GM19043 (cell line): ENCODE data around the gene MPDZ.

ENCODE experiments used
- ATAC-seq: cut with Tn5 transposase; IDR thresholded peaks from one replicate; pipeline ENCODE4 v1.9.1; 2021; ENCODE audit warnings: low read depth; ENCODE audit not compliant: unreplicated experiment

MPDZ gene, protein sequence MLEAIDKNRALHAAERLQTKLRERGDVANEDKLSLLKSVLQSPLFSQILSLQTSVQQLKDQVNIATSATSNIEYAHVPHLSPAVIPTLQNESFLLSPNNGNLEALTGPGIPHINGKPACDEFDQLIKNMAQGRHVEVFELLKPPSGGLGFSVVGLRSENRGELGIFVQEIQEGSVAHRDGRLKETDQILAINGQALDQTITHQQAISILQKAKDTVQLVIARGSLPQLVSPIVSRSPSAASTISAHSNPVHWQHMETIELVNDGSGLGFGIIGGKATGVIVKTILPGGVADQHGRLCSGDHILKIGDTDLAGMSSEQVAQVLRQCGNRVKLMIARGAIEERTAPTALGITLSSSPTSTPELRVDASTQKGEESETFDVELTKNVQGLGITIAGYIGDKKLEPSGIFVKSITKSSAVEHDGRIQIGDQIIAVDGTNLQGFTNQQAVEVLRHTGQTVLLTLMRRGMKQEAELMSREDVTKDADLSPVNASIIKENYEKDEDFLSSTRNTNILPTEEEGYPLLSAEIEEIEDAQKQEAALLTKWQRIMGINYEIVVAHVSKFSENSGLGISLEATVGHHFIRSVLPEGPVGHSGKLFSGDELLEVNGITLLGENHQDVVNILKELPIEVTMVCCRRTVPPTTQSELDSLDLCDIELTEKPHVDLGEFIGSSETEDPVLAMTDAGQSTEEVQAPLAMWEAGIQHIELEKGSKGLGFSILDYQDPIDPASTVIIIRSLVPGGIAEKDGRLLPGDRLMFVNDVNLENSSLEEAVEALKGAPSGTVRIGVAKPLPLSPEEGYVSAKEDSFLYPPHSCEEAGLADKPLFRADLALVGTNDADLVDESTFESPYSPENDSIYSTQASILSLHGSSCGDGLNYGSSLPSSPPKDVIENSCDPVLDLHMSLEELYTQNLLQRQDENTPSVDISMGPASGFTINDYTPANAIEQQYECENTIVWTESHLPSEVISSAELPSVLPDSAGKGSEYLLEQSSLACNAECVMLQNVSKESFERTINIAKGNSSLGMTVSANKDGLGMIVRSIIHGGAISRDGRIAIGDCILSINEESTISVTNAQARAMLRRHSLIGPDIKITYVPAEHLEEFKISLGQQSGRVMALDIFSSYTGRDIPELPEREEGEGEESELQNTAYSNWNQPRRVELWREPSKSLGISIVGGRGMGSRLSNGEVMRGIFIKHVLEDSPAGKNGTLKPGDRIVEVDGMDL (N-terminal part only)

DNA sequence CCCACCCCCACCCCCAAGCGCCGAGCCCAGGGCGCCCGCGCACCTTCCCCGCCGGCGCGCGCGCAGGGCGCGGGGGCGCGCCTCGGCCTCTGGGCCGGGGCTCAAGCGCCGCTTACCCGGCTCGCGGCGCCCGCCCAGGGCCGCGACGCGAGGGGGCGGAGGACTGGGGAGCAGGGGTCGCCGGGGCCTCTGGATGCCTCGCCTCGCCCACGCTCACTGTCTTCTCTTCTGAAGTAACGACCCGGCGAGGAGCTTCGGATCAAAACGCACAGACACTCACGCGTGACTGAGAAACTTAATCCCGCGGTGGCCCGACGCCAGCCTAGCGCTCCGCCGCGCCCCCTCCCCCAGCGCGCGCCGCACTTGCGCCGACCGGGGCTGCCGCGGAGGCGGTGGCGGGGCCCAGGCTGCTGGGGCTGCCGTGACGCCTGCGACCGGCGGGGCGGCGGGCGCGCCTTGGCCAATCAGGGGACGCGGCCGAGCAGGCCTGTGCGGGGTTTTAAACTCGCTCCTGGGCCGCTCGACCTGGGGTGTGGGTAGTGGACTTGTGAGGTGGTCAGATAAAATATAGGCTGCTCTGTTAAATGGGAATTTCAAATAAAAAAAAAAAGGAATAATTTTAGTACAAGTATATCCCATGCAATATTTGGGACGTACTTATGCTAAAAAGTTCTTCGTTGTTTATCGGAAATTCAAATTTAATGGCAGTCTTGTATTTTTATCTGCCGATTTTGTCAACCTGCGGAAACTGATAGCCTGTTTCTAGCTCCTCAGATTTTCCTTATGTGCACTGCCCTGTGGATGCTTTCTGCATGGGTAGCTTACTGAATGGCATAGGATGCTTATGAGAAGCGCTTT is at the start of gene MPDZ:
Gene MPDZ, minus strand, starts transcription at position 409 of the 858 bp plus-strand sequence. CDS start 29,377 bp downstream, outside the sequence.
- no peak for ATAC-seq

DNA sequence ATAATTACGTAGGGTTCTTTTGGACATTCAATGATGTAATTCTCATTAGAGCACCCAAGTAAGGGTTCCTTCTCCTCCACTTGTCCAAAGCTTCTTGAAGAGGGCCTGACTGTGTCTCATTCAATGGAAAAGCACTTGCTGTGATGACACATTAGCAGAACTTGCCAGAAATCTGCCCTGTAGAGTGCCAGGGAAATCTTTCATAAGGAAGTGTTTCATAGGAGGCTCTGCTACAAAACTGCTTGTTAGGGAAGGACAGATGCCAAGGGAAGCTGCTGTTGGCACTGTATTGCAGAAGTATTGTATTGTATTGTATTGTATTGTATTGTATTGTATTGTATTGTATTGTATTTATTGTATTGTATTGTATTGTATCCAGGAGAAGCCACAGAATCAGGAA is 45.5 kb upstream of the MPDZ start:
- ATAC-seq: no peak

DNA sequence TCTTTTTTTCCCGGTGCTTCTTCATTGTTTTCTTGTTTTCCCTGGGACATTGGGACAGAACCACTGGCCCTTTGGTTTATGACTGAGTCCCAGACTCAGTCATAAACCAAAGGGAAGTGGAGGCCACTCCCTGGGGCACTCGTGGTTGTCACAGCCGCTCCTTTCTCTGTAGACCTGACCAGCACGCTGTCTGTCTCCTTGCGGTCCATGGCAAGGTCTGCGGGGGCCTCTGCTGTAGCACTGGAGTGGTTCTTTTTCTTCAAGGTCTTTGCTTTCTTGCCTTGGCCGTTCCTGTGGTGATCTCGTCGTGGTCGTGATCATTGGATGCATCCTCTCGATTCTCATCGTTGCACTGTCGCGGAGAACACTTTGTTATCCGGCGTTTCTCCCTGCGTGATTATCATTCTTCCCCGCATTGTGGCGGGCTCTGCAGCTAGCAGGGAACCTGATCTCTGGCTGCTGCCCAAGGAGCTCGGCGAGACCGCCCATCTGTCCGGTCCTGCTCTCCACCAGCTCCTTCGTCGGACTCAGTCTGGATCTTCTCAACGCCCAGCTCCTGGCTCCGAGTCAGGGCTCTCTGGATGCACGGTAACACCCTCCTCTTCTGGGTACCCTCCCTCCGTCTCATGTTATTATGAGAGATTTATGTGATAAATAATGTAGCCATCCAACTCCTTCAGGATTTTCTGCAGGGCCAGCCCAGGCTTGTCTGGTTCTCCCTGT is 43.5 kb upstream of the MPDZ start:
- ATAC-seq: no peak

DNA sequence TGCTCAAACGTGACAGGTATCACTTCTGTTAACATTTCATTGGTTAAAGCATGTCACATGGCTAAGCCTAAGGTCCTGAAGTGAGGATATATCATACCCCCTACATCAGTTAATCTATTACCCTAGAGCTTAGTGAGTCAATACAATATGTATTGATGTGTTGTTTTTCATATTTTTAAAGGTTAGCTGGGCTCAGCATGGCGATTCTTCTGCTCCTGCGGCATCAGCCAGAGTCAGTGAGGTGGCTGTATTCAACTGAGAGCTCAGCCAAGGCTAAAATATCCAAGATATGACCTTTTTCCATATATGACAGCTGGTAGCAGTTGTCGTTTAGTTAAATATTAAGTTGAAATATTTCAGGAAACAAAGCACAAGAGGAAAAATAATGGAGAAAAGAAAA is 38.5 kb upstream of the MPDZ start:
- ATAC-seq: no peak

DNA sequence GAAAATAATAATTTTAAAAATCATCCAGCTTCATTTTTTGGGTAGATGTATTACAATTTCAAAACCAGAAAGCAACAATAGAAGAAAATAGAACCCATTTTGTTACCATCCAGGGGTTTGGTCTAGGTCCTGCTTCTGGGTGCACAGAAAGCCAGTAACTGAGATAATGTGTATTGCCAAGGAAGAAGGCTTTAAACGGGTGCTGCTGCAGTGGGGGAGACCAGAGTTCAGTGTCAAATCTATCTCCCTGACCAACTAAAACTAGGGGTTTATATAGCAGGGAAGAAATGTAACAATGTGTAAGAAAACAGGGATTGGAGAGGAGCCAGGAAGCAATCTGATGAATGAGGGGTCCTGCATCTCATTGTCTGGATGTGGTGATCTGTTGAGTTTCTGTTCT is 17.5 kb upstream of the MPDZ start:
- ATAC-seq: no peak

DNA sequence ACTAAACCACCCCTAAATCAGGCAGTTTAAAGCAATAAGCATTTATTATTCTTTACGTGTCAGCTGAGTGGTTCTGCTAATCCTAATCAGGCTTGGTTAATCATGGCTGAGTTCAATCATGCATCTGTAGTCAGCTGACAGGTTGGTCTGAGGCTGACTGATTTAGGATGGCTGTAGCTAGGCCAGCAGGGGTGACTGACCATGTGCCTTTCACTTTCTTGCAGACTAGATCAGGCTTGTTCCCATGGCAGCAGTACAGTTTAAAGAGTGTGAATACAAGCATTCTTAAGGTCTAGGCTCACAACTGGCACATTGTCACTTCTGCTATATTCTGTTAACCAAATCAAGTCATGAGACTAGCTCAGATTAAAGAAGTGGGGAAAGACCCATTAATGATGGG is 16.1 kb upstream of the MPDZ start:
- ATAC-seq: no peak

DNA sequence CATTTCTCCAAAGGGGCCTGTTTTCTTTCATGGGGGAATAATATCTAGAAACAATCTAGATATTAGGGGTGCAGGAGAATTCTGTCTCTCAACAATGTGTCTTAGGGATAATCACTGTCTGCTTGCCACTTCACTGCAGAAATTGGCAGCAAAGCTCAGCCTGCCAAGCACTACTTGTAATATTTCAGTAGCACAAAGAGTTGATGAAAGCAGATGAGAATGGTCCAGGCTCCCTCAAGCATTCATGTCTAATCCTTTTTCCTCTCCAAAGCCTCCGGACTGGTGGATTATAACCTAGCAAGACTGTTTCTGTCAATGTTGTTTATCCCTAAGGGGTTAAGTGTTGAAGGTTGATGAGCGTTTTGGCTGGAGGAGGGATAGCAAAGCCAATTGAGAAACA is 13.3 kb upstream of the MPDZ start:
- no peak for ATAC-seq

DNA sequence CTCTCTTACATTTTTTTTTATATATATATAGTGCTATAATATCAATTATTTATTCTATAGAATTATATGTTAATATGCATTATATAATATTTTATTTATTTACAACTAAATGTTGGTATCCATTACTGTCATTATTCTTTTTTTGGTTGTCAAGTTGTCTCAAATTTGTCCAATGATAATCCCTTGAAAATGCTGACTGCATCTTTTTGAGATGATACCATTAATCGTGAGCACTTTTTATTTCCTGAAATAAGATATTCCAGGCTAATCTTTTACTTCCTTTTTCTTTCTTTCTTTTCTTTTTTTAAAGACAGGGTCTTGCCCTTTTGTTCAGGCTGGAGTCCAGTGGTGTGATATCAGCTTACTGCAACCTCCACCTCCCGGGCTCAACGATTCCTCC is 12.7 kb upstream of the MPDZ start:
- ATAC-seq: no peak

DNA sequence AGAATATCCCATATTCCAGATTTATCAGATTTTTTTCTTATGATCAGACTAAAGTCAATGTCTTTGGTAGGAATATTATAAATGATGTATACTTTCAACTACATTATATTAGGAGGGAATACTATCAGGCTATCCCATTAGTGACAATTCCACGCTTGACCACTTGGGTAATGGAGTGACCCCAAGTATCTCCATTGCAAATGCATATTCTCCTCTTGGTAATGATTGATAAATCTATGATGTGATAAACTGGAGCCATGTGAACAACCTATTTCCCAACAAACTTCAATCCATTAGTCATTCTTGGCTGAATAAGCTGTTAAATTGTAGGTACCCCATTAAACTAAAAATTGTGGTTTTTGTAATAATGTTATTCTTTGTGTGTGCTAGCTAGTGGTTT is 12.2 kb upstream of the MPDZ start:
- no peak for ATAC-seq

DNA sequence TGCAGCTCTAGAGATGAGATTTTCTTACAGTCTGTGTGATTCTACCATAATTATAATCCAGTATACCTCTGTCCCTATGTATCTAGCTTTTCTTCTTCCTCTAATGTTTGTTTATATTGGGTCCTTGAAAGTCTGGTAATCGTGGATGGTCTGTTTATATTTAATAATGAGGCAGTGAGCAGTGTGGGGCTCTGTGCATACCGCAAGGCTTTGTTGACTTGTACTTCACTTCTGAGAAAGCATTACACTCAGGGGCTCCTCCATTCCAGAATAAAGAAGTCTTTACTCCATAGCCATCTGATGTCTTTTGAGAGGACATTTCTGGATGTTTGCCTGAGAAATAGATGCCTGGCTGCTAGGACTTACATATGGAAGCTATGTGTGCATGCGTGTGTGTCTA is 4.5 kb upstream of the MPDZ start:
- ATAC-seq: no peak

DNA sequence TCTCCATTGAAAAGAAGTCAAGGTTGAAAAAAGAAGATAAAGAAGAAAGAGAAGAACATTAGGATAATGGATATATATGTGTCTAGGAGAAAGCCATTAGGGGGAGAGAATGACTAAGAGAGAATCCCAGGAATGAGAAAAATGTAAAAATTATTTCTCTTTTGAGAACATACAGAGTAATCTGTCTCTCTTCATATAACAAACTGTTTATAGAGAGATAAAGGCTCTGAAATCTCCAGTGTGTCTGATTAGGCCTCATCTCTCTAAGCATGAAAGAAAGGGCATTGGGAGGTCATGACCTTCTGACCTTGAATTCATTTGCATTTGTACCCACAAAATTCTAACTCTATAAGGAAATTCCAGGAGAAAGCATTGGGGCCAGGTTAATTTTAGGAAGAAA is 3.5 kb upstream of the MPDZ start:
- no peak for ATAC-seq

DNA sequence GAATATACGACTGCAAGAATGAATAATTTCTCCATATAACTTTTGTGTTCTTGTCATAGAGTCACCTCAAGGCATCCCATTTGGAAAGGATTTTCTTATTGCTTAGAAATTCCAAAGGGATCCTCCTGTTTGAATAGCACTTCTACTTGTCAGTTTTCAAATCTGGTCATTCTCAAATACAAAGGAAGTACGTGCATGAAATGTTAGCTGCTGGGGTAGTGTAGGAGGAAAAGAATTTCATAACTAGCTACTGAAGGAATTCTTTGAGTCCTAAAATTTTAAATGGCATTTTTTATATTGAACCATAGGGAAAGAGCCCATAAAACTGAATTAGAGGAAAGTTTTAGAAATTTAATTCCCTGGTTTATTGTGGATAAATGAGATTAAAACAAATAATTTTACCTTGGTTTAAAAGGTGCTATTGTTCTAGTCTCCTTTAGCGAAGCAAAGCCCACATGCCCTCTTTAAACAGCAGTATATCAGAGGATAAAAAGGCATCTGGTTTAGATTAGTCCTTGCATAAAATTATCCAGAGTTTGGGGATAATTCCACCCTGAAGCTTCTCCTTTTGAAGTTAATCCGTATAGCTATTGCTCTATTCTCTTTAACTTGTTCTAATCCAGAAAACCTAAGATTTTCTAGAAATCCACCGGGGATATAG is 2.0 kb upstream of the MPDZ start:
- ATAC-seq: no peak

DNA sequence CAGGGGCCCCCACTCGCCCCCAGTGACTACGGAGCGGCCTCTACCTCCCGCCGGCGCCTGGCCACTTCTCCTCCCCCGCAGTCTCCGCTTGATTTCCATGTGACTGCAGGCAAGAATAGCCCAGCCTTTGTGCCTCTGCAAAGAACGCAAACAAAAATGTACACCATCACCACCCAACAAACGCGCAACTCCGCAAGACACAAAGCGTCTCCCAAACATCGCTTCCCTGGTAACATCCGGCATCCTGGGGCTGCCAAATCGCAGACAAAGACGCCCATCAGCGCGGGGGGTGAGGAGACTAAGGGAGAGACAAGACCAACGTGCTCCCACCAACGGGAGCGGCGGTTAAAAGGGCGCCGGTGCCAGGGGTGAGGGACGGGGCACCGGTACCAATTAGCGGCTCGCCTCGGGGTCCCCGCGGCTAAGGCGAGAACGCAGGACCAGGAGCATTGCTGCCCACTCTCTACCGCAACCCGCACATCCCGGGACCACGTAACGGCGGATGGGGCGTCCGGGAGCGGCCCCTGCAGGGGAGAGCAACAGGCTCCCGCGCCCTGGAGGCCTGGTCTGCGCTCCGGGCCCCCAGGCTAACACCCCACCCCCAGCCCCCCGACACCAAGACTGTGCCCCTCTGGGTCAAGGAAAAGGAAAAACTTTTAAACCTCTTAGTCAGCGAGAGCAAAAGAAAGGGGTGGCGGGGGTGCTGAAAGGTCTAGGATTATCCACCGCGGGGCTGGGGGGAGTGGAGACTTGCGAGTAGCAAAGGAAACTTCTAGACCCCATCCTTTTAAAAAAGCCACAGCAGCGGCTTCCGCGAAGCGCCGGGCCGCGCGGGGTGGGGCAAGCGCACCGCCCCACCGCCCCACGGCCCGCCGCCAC is 885 bp downstream of the MPDZ start:
- ATAC-seq: no peak

DNA sequence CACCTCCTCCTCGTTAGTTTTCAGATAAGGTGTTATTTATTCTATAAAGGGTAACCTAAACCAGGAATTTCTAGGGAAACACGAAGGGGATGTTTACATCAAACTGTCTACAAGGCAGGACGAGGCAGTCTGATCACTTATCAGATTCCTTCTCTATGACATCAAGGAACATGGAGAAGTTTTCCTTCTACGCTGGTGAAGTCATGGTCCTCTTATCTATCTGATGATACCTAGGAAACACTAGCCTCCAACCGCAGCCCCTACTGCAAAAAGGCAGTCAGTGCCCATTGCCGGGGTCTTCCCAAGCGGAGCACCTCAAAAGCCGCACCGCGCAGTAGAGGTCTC is 1.5 kb downstream of the MPDZ start:
- no peak for ATAC-seq

DNA sequence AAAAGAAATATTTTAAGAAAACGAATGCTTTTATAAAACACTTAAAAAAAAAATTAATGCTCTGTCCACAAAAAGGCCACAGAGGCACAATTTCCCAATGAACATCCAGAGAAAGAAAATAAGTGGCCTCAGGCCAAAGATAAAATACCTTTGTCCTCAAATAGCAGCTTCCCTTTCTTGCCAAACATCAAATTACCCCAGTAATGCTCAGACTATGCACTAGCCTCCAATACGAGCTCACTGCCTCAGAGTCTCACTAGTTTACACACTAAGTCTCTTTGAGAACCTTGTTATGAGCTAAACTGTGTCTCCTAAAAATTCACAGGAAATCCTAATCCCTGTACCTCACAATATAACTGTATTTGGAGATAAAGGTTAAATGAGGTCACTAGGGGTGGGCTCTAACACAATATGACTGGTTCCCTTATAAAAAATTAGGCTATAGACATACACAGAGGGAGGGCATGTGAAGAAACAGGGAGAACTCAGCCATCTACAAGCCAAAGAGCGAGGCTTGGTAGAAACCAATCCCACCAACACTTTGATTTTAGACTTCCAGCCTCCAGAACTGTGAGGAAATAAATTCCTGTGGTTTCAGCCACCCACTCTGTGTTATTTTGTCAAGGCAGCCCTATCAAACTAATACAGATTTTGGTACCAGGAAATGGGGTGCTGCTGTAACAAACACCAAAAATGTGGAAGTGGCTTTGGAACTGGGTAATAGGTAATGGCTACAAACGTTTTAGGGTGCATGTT is 4.4 kb downstream of the MPDZ start:
- ATAC-seq: no peak

DNA sequence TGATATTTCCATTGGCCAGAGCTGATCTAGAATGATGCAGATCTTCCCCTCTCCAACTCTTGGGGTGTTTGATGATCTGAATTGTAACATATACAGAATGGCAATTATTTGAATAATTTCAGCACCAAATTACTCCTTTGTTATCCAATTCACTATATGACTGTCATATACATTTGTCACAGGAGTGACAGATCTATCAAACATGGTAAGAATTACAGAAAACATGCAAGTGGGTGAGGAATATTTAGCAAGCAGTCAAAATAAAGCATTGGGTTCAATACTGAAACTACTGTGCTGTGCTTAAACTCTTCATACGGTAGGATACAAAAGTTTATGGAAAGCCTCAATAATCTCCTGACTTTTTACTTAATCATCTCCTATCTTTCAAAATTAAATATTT is 8.8 kb downstream of the MPDZ start:
- ATAC-seq: no peak
